Breast epithelium (tissue), 4 donors: ENCODE results near the gene DDHD1. TPM values are rescaled to one million over a fixed set of nuclear protein-coding genes. Genes with fewer than 3 reads are reported as not detected.

Experiments
- DNase-seq, 2 donors: peaks; one replicate each; pipeline ENCODE4 v3.0.0-alpha.2; 2019; ENCODE audit warnings: low spot score in 2 of 2
- H3K27ac ChIP-seq, 2 donors: fragments of 200-600 bp; sonication (generic) in 1 of 2; one replicate each; pipeline ENCODE4 v1.5.1; 2016 to 2019; ENCODE audit warnings: mild to moderate bottlenecking in 1 of 2
- H3K27me3 ChIP-seq, 2 donors: fragments of 200-600 bp; sonication (generic) in 1 of 2; one replicate each; pipeline versions ENCODE4 v1.5.1 to v1.6.0; 2017 to 2019; ENCODE audit warnings: control low read depth in 1 of 2, mild to moderate bottlenecking in 1 of 2
- H3K36me3 ChIP-seq: fragments of 200-600 bp; one replicate; pipeline ENCODE4 v1.5.1; 2019
- H3K4me1 ChIP-seq, 2 donors: fragments of 200-600 bp; sonication (generic); one replicate each; pipeline ENCODE4 v1.5.1; 2016 to 2019; ENCODE audit warnings: control low read depth in 1 of 2
- H3K4me3 ChIP-seq, 3 donors: fragments of 200-600 bp; sonication (generic); 1 replicate in 2 of 3; 2 replicates in 1 of 3; pipeline ENCODE4 v1.5.1; 2016 to 2019; ENCODE audit warnings: mild to moderate bottlenecking in 3 of 3, moderate library complexity in 2 of 3
- H3K9me3 ChIP-seq, 2 donors: fragments of 200-600 bp; sonication (generic) in 1 of 2; one replicate each; pipeline ENCODE4 v1.5.1; 2016 to 2019; ENCODE audit warnings: control low read depth in 1 of 2
- CTCF ChIP-seq, 3 donors: fragments of 450-650 bp; IDR thresholded peaks; one replicate each; pipeline ENCODE4 v1.5.1; 2016 to 2017; ENCODE audit warnings: antibody characterized with exemption in 3 of 3, mild to moderate bottlenecking in 3 of 3, moderate library complexity in 3 of 3
- POLR2A ChIP-seq: fragments of 450-650 bp; IDR thresholded peaks from one replicate; pipeline ENCODE4 v1.6.1; 2016; ENCODE audit warnings: antibody characterized with exemption, mild to moderate bottlenecking, moderate library complexity
- POLR2AphosphoS5 ChIP-seq, 3 donors: sonication (generic); formaldehyde crosslinking; IDR thresholded peaks; one replicate each; pipeline ENCODE4 v1.6.1; 2017; ENCODE audit warnings: antibody characterized with exemption in 3 of 3
- intact Hi-C: fragments of 100-400 bp; cut with DNase I; formaldehyde crosslinking; loops from one replicate; pipeline ENCODE4 v1.15.1; 2023; ENCODE audit warnings: low total_unique reads
- total RNA-seq, 3 donors: library from RNA; depleted of rRNA; stranded (reverse); fragments of >200 nt; gene quantifications; one replicate each; pipeline ENCODE4 v1.1.0, GENCODE V29; 2016

DDHD1 gene
- total RNA-seq, 3 donors from 2014 or later = 25.2 to 32.9 (median 26.7) TPM

DNA sequence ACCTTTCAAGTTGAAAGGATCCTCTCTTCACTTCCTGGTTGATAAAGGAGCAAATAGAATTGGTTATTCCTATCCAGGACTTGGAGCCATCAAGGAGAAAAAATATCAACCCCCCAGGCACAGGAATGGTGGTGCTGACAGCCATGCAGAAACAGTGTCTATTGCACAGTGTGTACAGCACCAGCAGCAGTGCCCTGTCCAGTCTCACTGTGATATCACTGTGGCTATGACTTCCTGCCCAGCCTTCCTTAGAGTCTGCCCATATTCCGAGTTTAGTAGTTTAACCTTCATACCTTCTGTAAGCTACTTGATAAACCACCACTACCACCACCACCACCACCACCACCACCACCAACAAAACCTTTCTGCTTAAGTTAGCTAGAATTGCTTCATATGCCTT, 157.1 kb downstream of the DDHD1 start:
- no peak for DNase-seq
- Histone ChIP-seq H3K9me3 (no peaks in the 10 kb centered on the region), H3K4me1 (no peaks in the 10 kb centered on the region), H3K36me3 (no peaks in the 10 kb centered on the region), H3K4me3 (no peak overlapping the region), H3K27me3 (no peaks in the 10 kb centered on the region), H3K27ac (no peak overlapping the region)
- TF ChIP-seq POLR2A = no peak
- no peak for TF ChIP-seq POLR2AphosphoS5 (IDR thresholded peaks at IDR 0.05)
- TF ChIP-seq CTCF (IDR thresholded peaks at IDR 0.05) = no peak
- intact Hi-C loops = no loop called here

- Histone ChIP-seq H3K9me3 (no peaks in the 10 kb centered on the region), H3K27me3 (no peaks in the 10 kb centered on the region), H3K4me1 (no peaks in the 10 kb centered on the region), H3K36me3 (no peaks in the 10 kb centered on the region), H3K4me3 (no peak overlapping the region), H3K27ac (no peak overlapping the region)
- DNase-seq = no peak
- no peak for TF ChIP-seq POLR2A
- TF ChIP-seq POLR2AphosphoS5 (IDR thresholded peaks at IDR 0.05) = no peak
- no peak for TF ChIP-seq CTCF (IDR thresholded peaks at IDR 0.05)
- intact Hi-C loops = no loop called here
Observed at GRCh38 chr14:52992236-52992870, 160.8 kb downstream of the DDHD1 start.

- Histone ChIP-seq H3K27ac (no peak overlapping the region), H3K4me3 (no peak overlapping the region), H3K9me3 (no peaks in the 10 kb centered on the region), H3K27me3 (no peaks in the 10 kb centered on the region), H3K4me1 (no peaks in the 10 kb centered on the region), H3K36me3 (no peaks in the 10 kb centered on the region)
- intact Hi-C loops = no loop called here
- TF ChIP-seq POLR2A (no peak), CTCF (IDR thresholded peaks at IDR 0.05) (no peak), POLR2AphosphoS5 (IDR thresholded peaks at IDR 0.05) (no peak)
- DNase-seq = no peak
Observed at GRCh38 chr14:52988139-52988538, 165.0 kb downstream of the DDHD1 start.

GRCh38 chr14:52987514-52987913, 165.6 kb downstream of the DDHD1 start:
- TF ChIP-seq POLR2A = no peak
- H3K36me3 ChIP-seq = no peaks in the 10 kb centered on the region
- intact Hi-C loops = no loop called here
- no peak for DNase-seq
- no peaks in the 10 kb centered on the region for H3K9me3 ChIP-seq
- no peaks in the 10 kb centered on the region for H3K27me3 ChIP-seq
- no peak overlapping the region for H3K4me3 ChIP-seq
- no peaks in the 10 kb centered on the region for H3K4me1 ChIP-seq
- H3K27ac ChIP-seq = no peak overlapping the region

DNA sequence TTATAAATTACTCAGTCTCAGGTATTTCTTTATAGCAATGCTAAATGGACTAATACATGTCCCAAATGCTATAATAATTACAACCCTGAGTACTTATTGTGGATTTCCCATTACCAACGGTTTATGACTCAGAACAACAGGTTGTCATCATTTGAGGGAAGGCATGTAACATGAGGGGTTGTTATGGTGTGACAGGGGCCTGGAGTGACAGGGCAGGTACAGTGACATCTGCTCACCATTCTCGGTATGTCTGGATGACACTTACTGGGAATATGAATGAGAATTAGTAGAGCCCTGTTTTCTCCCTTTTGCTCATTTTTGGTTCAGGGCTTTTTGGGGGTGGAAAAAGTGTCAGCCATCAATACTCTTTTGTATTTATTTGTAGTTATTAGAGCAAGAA, 166.1 kb downstream of the DDHD1 start:
- Histone ChIP-seq H3K27ac (no peak overlapping the region), H3K27me3 (no peaks in the 10 kb centered on the region), H3K4me1 (no peaks in the 10 kb centered on the region), H3K36me3 (no peaks in the 10 kb centered on the region), H3K9me3 (no peaks in the 10 kb centered on the region), H3K4me3 (no peak overlapping the region)
- TF ChIP-seq POLR2AphosphoS5 (IDR thresholded peaks at IDR 0.05) (no peak), POLR2A (no peak), CTCF (IDR thresholded peaks at IDR 0.05) (no peak)
- no peak for DNase-seq
- intact Hi-C loops = no loop called here

Other genes with a start within 250 kb of the DDHD1 start
- 100 to 1,000 TPM in 1 of 3 donors, 10 to 100 TPM in 2; 87.8 to 203 (median 90.2) TPM for gene FERMT2, start 202.3 kb downstream of the DDHD1 start, total RNA-seq